ENCODE results near the gene DECR2.

The DECR2 gene

DNA sequence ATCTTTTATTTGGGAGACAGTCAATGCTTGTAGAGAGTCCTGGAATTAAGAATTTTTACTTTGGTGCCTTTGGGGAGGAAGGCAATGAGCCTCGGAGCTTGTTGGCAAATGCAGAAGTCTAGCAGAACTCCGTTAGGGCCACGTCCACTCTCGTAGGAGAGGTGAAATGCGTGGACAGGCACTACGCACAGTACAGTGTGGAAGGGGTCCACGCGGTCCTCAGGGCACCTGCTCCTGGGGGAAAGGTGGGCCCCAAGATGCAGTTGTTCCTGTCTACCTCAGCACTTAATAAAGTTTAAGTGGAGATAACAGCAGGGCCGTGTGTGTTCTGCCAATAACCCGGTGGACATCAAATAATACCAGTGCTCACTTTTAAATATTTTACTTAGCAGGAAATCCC, 25.6 kb downstream of the DECR2 start:
- H3K27ac ChIP-seq: no peak overlapping the region
- TF ChIP-seq, protein P1, sequence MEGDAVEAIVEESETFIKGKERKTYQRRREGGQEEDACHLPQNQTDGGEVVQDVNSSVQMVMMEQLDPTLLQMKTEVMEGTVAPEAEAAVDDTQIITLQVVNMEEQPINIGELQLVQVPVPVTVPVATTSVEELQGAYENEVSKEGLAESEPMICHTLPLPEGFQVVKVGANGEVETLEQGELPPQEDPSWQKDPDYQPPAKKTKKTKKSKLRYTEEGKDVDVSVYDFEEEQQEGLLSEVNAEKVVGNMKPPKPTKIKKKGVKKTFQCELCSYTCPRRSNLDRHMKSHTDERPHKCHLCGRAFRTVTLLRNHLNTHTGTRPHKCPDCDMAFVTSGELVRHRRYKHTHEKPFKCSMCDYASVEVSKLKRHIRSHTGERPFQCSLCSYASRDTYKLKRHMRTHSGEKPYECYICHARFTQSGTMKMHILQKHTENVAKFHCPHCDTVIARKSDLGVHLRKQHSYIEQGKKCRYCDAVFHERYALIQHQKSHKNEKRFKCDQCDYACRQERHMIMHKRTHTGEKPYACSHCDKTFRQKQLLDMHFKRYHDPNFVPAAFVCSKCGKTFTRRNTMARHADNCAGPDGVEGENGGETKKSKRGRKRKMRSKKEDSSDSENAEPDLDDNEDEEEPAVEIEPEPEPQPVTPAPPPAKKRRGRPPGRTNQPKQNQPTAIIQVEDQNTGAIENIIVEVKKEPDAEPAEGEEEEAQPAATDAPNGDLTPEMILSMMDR (IDR thresholded peaks at IDR 0.05): no peak
- no peak for TF ChIP-seq ZFX (IDR thresholded peaks at IDR 0.05; ENCODE audit: borderline replicate concordance)

DNA sequence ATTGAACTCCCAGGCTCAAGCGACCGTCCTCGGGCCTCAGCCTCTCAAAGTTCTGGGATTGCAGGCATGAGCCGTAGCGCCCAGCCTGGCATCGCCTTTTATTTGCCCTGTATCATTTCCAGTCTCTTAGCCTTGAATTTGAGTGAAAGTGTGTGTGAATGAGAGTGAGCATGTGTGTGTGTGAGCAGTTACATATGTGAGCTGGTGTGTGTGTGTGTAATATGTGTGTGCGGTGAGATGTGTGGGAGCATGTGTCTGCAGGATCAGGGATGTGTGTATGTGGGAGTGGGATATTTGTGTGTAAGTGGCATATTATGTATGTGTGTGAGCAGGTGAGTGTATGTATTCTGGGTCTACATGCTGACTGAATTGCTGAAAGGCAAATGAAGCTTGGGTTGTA, 29.2 kb downstream of the DECR2 start:
- TF ChIP-seq, protein P1 (IDR thresholded peaks at IDR 0.05): no peak
- TF ChIP-seq ZFX (IDR thresholded peaks at IDR 0.05; ENCODE audit: borderline replicate concordance): no peak
- H3K27ac ChIP-seq: no peak overlapping the region

DNA sequence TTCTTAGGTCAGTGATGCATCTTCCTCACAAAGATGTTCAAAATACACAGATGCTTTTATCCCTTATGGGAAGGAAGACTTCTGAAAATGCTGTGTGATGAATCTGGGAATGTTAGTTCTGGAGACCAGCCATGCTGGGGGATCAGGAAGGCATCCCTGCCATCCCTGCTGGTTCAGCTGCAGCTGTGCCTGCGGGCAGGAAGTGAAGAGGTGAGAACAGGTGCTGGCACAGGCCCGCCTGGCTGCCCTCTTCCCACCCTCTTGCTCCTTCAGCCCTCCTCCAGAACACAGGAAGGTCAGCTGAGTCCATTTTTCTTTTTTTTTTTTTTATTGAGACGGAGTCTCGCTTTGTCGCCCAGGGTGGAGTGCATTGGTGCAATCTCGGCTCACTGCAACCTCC, 38.9 kb downstream of the DECR2 start:
- TF ChIP-seq ZFX (IDR thresholded peaks at IDR 0.05; ENCODE audit: borderline replicate concordance): no peak
- TF ChIP-seq, protein P1 (IDR thresholded peaks at IDR 0.05): no peak
- H3K27ac ChIP-seq: no peak overlapping the region

DNA sequence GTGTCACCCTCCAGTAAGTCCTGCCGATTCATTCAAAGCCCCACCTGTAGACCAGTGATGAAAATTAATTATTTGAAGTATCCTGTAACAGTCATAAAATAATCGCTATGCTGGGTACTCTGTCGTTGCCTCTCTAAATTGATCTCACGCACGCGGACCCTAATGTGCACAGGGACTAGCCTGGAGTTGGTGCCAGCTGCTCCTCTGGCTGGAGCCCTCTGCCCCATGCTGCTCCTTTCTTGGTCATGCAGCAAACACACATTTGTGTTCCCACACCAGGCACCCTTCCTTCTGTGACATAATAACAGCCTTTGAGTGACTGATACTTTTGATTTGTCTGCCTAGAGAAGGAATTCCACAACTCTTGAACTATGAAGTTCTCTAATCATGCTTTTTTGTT, 39.8 kb downstream of the DECR2 start:
- TF ChIP-seq, protein P1 (IDR thresholded peaks at IDR 0.05): no peak
- no peak for TF ChIP-seq ZFX (IDR thresholded peaks at IDR 0.05; ENCODE audit: borderline replicate concordance)
- H3K27ac ChIP-seq: no peak overlapping the region

DNA sequence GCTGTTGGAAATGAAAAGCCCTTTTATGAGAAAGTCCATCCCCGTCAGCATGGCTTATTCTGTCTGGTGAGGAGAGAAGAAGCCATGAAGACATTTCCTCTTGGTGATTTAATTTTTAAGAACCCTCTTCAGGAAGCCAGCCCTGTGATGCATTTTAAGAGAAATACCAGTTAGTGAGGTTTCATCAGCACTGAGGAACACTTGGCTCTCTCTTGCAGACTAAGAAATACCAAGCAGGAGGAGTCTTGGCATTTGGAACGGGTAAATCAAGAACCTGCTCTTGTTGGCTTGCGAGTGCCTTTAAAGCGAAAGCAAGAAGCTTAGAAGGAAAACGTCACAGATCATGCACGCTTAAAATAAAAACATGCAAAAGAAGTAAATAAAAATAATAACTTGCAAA, 41.3 kb downstream of the DECR2 start:
- H3K27ac ChIP-seq: no peak overlapping the region
- TF ChIP-seq ZFX (IDR thresholded peaks at IDR 0.05; ENCODE audit: borderline replicate concordance): no peak
- TF ChIP-seq, protein P1 (IDR thresholded peaks at IDR 0.05): no peak

DNA sequence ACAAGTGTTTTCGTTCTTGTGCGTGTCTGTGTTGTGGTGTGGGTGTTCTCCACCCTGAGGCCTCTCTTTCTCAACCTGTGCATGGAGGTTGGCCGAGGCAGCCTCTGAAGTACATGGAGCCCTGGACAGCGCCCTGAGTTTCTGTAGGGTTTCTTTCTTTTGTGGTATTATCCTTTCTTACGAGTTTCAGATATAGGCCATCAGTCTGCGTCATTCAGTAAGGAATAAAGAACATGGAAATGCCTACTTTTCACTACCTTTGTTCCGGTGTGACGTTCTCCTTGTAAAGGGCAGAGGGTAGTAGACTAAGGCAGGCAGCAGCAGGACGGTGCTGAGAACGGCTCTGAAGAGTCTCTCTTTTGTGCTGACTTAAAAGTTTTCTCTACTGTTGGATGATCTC, 42.3 kb downstream of the DECR2 start:
- no peak overlapping the region for H3K27ac ChIP-seq
- TF ChIP-seq, protein P1 (IDR thresholded peaks at IDR 0.05): no peak
- no peak for TF ChIP-seq ZFX (IDR thresholded peaks at IDR 0.05; ENCODE audit: borderline replicate concordance)

DNA sequence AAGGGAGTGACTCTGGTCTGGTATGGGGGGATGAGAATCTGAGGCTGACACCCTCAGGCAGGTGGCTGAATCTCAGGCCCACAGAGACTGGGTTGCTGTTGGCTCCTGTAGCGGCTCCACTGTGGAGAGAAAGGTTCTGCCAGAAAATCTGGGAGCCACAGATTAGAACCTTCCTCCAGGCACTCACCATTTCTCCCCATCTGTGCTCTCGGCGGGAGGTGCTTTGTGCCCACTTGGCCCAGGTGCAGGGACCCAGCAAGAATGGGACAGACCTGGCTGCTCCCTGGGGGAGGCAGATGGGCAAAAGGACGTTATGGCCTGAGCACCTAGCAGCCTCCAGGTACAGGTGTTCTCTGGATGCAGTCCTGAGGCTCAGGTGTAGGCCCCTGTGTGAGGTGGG, 43.9 kb downstream of the DECR2 start:
- TF ChIP-seq, protein P1 (IDR thresholded peaks at IDR 0.05): no peak
- no peak for TF ChIP-seq ZFX (IDR thresholded peaks at IDR 0.05; ENCODE audit: borderline replicate concordance)
- H3K27ac ChIP-seq: no peak overlapping the region
